Daoy (cell line): Measurements from ENCODE around the gene RSL1D1. TPM values are rescaled to one million over a fixed set of nuclear protein-coding genes. Genes with fewer than 3 reads are reported as not detected.

Source experiments
- DNase-seq: peaks from one replicate; pipeline ENCODE4 v3.0.0-alpha.2; 2015; ENCODE audit warnings: low read depth
- total RNA-seq: library from RNA; depleted of rRNA; stranded (reverse); fragments of >200 nt; shearing (Covaris generic); gene quantifications from 2 replicates; pipeline ENCODE4 v1.2.3, GENCODE V29; 2014; rRNA removed

Gene RSL1D1
- total RNA-seq = 270 and 395 TPM in 2 replicates

- DNase-seq = peak; percentile 93
Observed at GRCh38 chr16:11851294-11852091, at the start of gene RSL1D1. Gene RSL1D1 (minus strand): TSS chr16:11851542. CDS start chr16:11851512, 30 bp downstream.

- no peak for DNase-seq
Observed at GRCh38 chr16:11901091-11901490, 49.7 kb upstream of the RSL1D1 start.

DNA sequence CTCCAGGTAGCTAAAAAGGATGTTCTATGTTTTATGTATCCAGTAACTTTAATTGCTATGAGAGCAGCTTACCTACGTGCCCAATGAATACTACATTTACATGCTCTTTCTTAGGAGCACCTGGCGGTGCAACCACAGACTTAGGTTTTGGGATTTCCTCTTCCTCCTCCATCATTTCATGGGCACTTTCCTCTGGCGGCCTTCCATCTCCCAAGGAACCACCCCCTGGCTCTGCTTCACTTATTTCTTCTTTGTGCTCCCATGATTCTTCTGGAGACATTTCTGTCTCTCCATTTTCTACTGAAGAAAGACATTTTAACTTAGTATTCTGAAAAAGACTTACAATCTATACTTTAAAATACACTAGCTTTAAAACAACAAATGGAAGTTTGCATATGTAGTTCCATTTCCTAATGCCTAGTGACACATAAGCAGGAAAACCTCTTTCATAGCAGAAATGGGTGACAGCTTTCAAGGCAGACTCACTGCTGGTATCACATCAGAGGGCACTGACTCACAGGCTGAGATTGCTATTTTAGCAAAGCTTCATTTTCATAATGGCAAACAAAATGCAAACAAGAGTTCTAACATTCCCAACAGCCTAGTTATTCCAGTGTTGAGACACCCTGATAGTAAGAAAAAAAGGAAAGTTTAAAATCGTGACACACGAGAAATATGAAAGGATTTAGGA is 45.3 kb upstream of the RSL1D1 start:
- peak; percentile 33 for DNase-seq

DNA sequence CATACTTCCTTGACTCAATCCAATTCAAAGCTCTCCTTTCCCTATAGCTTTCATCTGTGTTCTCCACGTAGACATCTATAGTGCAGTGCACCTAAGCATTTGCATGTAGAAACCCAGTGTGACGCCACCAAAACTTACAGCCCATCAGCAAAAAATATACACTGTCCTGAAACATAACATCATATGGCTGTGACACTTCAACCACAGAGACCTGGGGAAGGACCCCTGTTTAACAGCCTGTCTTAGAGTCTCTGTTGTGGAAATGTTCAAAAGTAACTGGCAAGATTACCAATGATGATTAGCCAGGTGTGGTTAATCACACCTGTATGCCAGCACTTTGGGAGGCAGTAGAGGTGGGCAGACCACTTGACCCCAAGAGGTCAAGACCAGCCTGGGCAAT is 42.2 kb upstream of the RSL1D1 start:
- no peak for DNase-seq

DNA sequence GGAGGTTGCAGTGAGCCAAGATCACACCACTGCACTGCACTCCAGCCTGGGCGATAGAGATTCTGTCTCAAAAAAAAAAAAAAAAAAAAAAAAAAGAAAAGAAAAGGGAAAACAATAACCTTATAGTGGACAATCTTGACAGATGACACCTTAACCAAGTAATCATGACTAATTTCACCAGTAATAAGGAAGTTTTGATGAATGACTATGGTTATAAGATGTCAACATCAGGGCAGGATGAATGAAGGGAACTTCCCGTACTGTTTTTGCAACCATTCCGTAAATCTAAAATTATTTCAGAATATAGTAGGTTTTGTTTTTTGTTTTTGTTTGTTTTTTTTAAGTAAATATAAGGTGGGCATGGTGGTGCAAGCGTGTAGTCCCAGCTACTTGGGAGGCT is 41.4 kb upstream of the RSL1D1 start:
- no peak for DNase-seq

DNA sequence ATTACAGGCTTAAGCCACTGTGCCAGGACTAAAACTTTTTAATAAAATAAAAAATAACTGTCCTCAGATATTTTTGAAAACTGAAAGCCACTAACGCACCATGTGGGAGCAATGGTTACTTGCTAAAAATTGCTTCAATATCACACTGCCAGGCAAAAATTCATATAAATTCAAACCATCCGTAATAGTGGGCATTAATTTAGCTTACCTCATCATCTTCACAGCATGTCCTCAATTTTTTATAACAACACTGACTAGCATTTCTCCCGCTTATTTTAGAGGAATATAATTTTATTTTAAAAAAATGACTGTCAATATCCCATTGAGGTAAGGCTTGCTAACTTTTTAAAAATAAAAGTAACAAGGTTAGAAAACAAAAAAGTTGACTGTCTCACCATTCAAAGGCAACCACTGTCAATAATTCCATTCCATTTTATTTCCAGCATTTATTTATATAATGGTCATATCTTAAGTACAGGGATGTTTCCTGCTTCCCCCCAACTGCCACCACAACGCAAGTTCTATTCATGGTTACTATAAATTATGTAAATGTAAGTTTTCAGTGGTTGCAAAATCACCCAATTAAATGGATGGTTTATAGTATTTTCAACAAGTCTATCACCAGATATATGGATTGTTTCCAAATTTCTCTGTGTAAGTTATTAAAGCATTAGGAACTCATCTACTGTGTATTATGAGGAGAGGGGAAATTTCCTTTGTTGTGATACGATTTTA is 39.1 kb upstream of the RSL1D1 start:
- no peak for DNase-seq

DNA sequence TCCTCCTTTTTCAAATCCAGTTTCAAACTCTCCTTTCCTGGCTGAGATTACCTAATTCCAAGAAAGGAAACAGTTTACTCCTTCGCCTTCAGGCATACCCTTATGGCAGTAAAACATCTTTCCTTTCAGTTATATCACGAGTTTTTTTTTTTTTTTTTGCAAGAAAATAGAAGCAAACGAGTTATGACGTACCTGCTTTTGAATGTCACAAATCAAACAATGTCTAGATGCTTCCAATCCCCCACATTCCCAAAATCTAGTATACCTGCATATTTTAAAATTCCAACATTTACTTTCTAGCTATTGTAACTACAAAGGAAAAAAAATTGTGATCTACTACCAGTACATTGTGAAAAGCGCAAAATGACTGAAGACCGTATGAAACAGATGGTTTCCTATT is 35.5 kb upstream of the RSL1D1 start:
- no peak for DNase-seq

- DNase-seq = no peak
Observed at GRCh38 chr16:11884035-11884434, 32.7 kb upstream of the RSL1D1 start.

DNA sequence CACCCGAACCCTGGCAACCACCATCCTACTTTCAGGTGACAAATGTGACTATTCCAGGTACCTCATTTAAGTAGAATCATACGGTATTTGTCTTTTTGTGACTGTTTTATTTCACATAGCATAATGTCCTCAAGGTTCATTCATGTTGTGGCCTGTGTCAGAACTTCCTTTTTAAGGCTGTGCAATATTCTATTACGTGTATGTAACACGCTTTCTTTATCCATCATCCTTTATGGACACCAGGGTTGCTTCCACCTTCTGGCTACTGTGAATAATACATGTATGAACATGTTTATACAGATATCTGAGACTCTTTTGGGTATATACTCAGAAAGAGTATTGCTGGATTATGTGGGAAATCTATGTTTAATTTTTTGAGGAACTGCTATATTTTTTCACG is 28.7 kb upstream of the RSL1D1 start:
- no peak for DNase-seq

- DNase-seq = no peak
Observed at GRCh38 chr16:11877374-11877773, 26.0 kb upstream of the RSL1D1 start.

GRCh38 chr16:11876306-11876705 is 25.0 kb upstream of the RSL1D1 start:
- DNase-seq = no peak

DNA sequence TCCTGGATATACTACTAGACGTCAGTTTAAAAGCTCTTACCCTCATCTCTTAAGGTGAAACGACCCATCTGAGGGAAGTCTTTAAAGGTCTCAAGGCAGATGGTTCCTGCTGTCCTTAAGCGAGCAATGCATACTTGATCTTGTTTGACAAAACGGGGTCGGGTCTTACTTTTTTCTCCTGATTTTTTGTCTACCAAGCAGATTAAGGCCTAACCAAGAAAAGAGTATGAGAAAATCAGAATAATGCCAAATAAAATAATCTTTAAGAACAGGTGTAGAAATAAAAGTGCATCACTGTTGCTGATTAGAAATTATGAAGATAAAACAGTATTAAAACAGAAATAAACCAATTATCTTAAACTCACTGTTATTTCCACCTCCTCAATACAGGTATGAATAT is 24.4 kb upstream of the RSL1D1 start:
- no peak for DNase-seq

DNA sequence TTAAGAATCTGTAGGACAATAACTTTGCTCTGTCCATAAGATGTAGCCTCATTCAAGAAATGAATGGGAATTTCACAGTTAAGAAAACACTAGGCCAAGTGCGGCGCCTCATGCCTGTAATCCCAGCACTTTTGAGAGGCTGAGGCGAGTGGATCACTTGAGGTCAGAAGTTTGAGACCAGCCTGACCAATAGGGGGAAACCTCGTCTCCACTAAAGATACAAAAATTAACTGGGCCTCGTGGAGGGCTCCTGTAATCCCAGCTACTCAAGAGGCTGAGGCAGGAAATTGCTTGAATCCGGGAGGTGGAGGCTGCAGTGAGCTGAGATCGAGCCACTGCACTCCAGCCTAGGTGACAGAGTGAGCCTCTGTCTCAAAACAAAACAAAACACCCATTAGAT is 19.9 kb upstream of the RSL1D1 start:
- DNase-seq = peak; percentile 2

- no peak for DNase-seq
Observed at GRCh38 chr16:11870399-11870798, 19.1 kb upstream of the RSL1D1 start.

DNA sequence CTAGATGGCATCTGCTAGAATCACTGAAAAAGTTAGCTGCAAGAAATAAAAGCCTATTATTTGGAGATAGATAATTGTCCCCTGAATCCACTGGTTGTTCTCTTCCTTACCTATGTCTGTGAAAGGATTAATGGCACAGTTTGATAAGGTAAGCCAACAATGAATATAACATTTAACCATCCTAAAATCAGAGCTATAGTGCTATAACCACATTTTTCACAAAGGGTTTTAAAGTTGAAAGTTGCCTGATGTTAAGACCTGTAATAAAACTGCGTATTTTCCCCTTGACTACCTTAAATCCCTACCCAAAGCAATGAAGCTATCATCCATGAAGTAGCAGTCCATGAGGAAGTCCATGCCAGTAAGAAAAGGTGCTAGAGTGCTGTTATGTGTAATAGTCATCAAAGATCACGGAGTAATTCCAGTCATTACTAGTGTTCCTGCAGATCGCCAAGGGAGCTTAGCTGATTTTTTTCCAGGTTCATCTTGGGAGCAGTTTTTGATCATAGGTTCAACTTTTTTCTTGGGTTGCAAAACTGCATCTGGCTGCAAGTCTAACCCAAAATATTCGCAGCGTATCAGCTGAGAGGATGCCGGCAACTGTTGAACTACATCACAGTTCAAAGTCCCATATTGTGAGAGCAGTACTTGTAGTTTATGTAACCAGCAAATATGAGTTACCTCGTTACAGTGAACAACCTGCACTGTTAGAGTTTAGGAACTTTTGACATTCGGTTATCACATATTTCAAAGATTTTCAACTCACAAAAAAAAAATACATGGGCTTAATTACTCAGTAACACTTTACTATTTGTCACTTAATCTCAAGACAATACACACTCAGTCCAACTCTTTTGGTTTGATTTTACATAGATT is 18.2 kb upstream of the RSL1D1 start:
- no peak for DNase-seq

GRCh38 chr16:11868412-11868980 is 17.2 kb upstream of the RSL1D1 start:
- DNase-seq = no peak

DNA sequence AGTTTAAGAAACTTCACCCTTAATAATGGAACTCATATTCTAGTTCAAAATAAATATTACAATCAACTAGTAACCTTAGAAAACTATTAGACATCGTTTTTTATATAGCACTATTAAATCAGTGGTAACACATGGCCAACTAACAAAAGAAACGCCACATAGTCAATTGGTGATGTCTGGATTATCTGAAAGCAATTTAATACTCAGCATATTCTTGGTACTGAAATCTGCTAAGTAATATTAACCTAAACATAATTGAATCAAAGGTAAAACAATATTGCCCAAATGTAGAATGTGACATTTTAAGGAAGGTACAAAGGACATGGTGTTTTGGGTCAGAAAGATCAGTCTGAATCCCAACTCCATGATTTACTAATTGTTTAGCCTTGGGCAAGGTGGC is 11.1 kb upstream of the RSL1D1 start:
- no peak for DNase-seq

DNA sequence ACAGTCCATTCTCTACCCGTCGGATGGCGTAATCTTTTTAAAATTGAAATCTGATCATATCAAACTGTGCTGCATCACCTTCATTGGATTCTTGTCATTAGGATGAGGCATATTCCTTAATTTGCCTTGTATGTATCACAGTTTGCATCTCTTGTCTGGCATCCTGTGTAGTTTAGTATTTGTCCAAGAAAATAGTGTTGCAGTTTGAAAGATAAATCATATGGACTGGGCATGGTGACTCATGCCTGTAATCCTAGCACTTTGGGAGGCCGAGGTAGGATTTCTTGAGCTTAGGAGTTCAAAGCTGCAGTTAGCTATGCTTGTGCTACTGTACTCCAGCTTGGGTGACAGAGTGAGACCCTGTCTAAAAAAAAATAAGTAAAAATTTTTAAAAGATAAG is 5.8 kb upstream of the RSL1D1 start:
- DNase-seq = no peak

GRCh38 chr16:11852092-11852809 is 909 bp upstream of the RSL1D1 start:
- DNase-seq = no peak

- DNase-seq = no peak
Observed at GRCh38 chr16:11848842-11849241, 2.5 kb downstream of the RSL1D1 start.

DNA sequence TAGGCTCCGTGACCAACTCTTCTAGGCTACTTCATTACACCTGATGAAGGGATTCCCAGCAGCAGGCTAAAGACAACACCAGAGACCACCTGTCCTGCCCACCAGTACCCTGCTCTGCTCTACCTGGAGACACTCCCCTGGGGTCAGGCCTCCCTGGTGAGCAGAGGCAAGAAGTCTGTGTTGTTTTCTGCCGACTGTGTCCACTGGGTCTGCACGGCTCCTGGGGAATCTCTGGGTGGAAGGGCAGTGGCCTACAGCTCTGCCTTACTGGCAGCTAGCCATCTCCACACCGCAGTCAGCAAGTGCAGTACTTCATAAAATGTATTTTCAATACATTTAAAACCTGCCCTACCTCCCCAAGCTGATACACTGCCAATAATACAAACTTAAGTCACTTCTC is 6.8 kb downstream of the RSL1D1 start:
- no peak for DNase-seq
